T-helper 1 cell treated with Interleukin-12 subunit alpha and Interleukin-12 subunit beta and Interleukin-4 antibody, amounts not matched to agents 30 μg/mL and 1 μg/mL, for 36 hours (primary cell): ENCODE measurements around the gene LRRC75A.

Experiments used
- H3K27ac Mint-ChIP-seq: one replicate; pipeline ENCODE4 v1.8.0; 2021; ENCODE audit warnings: mild to moderate bottlenecking, mixed read lengths
- H3K27me3 Mint-ChIP-seq: one replicate; pipeline ENCODE4 v1.8.0; 2021; ENCODE audit warnings: low read depth, mixed read lengths
- H3K36me3 Mint-ChIP-seq: one replicate; pipeline ENCODE4 v1.8.0; 2021; ENCODE audit warnings: low read depth, mixed read lengths
- H3K4me1 Mint-ChIP-seq: one replicate; pipeline ENCODE4 v1.8.0; 2021; ENCODE audit warnings: low read depth, mixed read lengths
- H3K4me3 Mint-ChIP-seq: one replicate; pipeline ENCODE4 v1.8.0; 2021; ENCODE audit warnings: mild to moderate bottlenecking, moderate library complexity, mixed read lengths
- H3K9me3 Mint-ChIP-seq: one replicate; pipeline ENCODE4 v1.8.0; 2021; ENCODE audit warnings: mixed read lengths

Gene LRRC75A

GRCh38 chr17:16471295-16471694 lies 20.7 kb downstream of the LRRC75A start:
- Mint-ChIP-seq H3K4me1 (peaks cover 17% of the 10 kb centered on the region), H3K27ac (no peak overlapping the region), H3K27me3 (no peaks in the 10 kb centered on the region), H3K36me3 (peaks cover 3% of the 10 kb centered on the region), H3K4me3 (no peak overlapping the region), H3K9me3 (no peaks in the 10 kb centered on the region)

GRCh38 chr17:16470265-16470664 lies 21.7 kb downstream of the LRRC75A start:
- no peaks in the 10 kb centered on the region for H3K9me3 Mint-ChIP-seq
- H3K27ac Mint-ChIP-seq = no peak overlapping the region
- H3K27me3 Mint-ChIP-seq = no peaks in the 10 kb centered on the region

GRCh38 chr17:16468428-16468992 lies 23.5 kb downstream of the LRRC75A start:
- no peak overlapping the region for H3K4me3 Mint-ChIP-seq
- H3K36me3 Mint-ChIP-seq = peaks cover 3% of the 10 kb centered on the region
- no peaks in the 10 kb centered on the region for H3K9me3 Mint-ChIP-seq
- no peak overlapping the region for H3K27ac Mint-ChIP-seq
- peaks cover 17% of the 10 kb centered on the region for H3K4me1 Mint-ChIP-seq
- no peaks in the 10 kb centered on the region for H3K27me3 Mint-ChIP-seq

More at GRCh38 chr17:16470265-16470664, 21.7 kb downstream of the LRRC75A start:
- peaks cover 17% of the 10 kb centered on the region for H3K4me1 Mint-ChIP-seq
- no peak overlapping the region for H3K4me3 Mint-ChIP-seq
- peaks cover 3% of the 10 kb centered on the region for H3K36me3 Mint-ChIP-seq

GRCh38 chr17:16467886-16468285 lies 24.1 kb downstream of the LRRC75A start:
- H3K36me3 Mint-ChIP-seq = peaks cover 3% of the 10 kb centered on the region
- peaks cover 17% of the 10 kb centered on the region for H3K4me1 Mint-ChIP-seq
- H3K27ac Mint-ChIP-seq = no peak overlapping the region
- H3K9me3 Mint-ChIP-seq = no peaks in the 10 kb centered on the region
- H3K27me3 Mint-ChIP-seq = no peaks in the 10 kb centered on the region
- no peak overlapping the region for H3K4me3 Mint-ChIP-seq

- Mint-ChIP-seq H3K9me3 (no peaks in the 10 kb centered on the region), H3K4me3 (no peak overlapping the region), H3K27me3 (no peaks in the 10 kb centered on the region), H3K36me3 (peaks cover 3% of the 10 kb centered on the region), H3K4me1 (peaks cover 15% of the 10 kb centered on the region), H3K27ac (no peak overlapping the region)
Observed at GRCh38 chr17:16467044-16467443, 24.9 kb downstream of the LRRC75A start.

GRCh38 chr17:16466407-16466806 lies 25.6 kb downstream of the LRRC75A start:
- Mint-ChIP-seq H3K36me3 (peaks cover 3% of the 10 kb centered on the region), H3K9me3 (no peaks in the 10 kb centered on the region), H3K27ac (no peak overlapping the region), H3K4me1 (peaks cover 10% of the 10 kb centered on the region), H3K27me3 (no peaks in the 10 kb centered on the region), H3K4me3 (no peak overlapping the region)

GRCh38 chr17:16465861-16466338 lies 26.1 kb downstream of the LRRC75A start:
- Mint-ChIP-seq H3K4me1 (peaks cover 7% of the 10 kb centered on the region), H3K27ac (no peak overlapping the region), H3K4me3 (no peak overlapping the region)

GRCh38 chr17:16465052-16465312 lies 27.0 kb downstream of the LRRC75A start:
- Mint-ChIP-seq H3K4me1 (no peaks in the 10 kb centered on the region), H3K36me3 (no peaks in the 10 kb centered on the region), H3K27ac (no peak overlapping the region), H3K9me3 (no peaks in the 10 kb centered on the region), H3K4me3 (no peak overlapping the region), H3K27me3 (no peaks in the 10 kb centered on the region)

More at GRCh38 chr17:16465861-16466338, 26.1 kb downstream of the LRRC75A start:
- Mint-ChIP-seq H3K36me3 (no peaks in the 10 kb centered on the region), H3K27me3 (no peaks in the 10 kb centered on the region), H3K9me3 (no peaks in the 10 kb centered on the region)

- H3K36me3 Mint-ChIP-seq = no peaks in the 10 kb centered on the region
Observed at GRCh38 chr17:16464303-16465051, 27.5 kb downstream of the LRRC75A start.

GRCh38 chr17:16463358-16464302 lies 28.4 kb downstream of the LRRC75A start:
- no peaks in the 10 kb centered on the region for H3K36me3 Mint-ChIP-seq
- no peaks in the 10 kb centered on the region for H3K9me3 Mint-ChIP-seq
- H3K27ac Mint-ChIP-seq = no peak overlapping the region
- H3K4me1 Mint-ChIP-seq = no peaks in the 10 kb centered on the region
- no peak overlapping the region for H3K4me3 Mint-ChIP-seq
- no peaks in the 10 kb centered on the region for H3K27me3 Mint-ChIP-seq

More at GRCh38 chr17:16464303-16465051, 27.5 kb downstream of the LRRC75A start:
- Mint-ChIP-seq H3K4me1 (no peaks in the 10 kb centered on the region), H3K9me3 (no peaks in the 10 kb centered on the region), H3K4me3 (no peak overlapping the region), H3K27me3 (no peaks in the 10 kb centered on the region), H3K27ac (no peak overlapping the region)

GRCh38 chr17:16462070-16462864 lies 29.7 kb downstream of the LRRC75A start:
- no peaks in the 10 kb centered on the region for H3K36me3 Mint-ChIP-seq
- no peaks in the 10 kb centered on the region for H3K9me3 Mint-ChIP-seq
- no peaks in the 10 kb centered on the region for H3K27me3 Mint-ChIP-seq
- H3K27ac Mint-ChIP-seq = peak overlapping the region; percentile 13
- no peak overlapping the region for H3K4me3 Mint-ChIP-seq
- no peaks in the 10 kb centered on the region for H3K4me1 Mint-ChIP-seq

- H3K9me3 Mint-ChIP-seq = no peaks in the 10 kb centered on the region
- H3K4me1 Mint-ChIP-seq = no peaks in the 10 kb centered on the region
- H3K36me3 Mint-ChIP-seq = no peaks in the 10 kb centered on the region
- H3K4me3 Mint-ChIP-seq = no peak overlapping the region
- no peaks in the 10 kb centered on the region for H3K27me3 Mint-ChIP-seq
- H3K27ac Mint-ChIP-seq = no peak overlapping the region
Observed at GRCh38 chr17:16461606-16461866, 30.5 kb downstream of the LRRC75A start.

- Mint-ChIP-seq H3K4me1 (no peaks in the 10 kb centered on the region), H3K9me3 (no peaks in the 10 kb centered on the region), H3K4me3 (no peak overlapping the region), H3K27me3 (no peaks in the 10 kb centered on the region), H3K36me3 (no peaks in the 10 kb centered on the region), H3K27ac (no peak overlapping the region)
Observed at GRCh38 chr17:16460796-16461605, 31.0 kb downstream of the LRRC75A start.
